Osteocyte (in vitro differentiated cells): Measurements from ENCODE around the gene CAPNS1. TPM values are rescaled to one million over a fixed set of nuclear protein-coding genes. Genes with fewer than 3 reads are reported as not detected.
"Not testable (repeated sequence)": the region's sequence is repeated elsewhere in the genome, so short reads cannot be mapped to it uniquely, and the experiment has no call there.

Experiments
- DNase-seq: peaks from one replicate; pipeline ENCODE4 v3.0.0; 2021; ENCODE audit warnings: mixed read lengths; ENCODE audit not compliant: unreplicated experiment; ENCODE audit errors: extremely low spot score
- H3K27ac Mint-ChIP-seq: one replicate; pipeline ENCODE4 v1.8.0; 2021; ENCODE audit warnings: mild to moderate bottlenecking, mixed read lengths; ENCODE audit not compliant: unreplicated experiment
- H3K27me3 Mint-ChIP-seq: one replicate; pipeline ENCODE4 v1.8.0; 2021; ENCODE audit warnings: mixed read lengths; ENCODE audit not compliant: unreplicated experiment
- H3K36me3 Mint-ChIP-seq: one replicate; pipeline ENCODE4 v1.8.0; 2021; ENCODE audit warnings: mixed read lengths; ENCODE audit not compliant: unreplicated experiment
- H3K4me1 Mint-ChIP-seq: one replicate; pipeline ENCODE4 v1.8.0; 2021; ENCODE audit warnings: mixed read lengths; ENCODE audit not compliant: unreplicated experiment
- H3K4me3 Mint-ChIP-seq: one replicate; pipeline ENCODE4 v1.8.0; 2021; ENCODE audit warnings: mild to moderate bottlenecking, moderate library complexity, mixed read lengths; ENCODE audit not compliant: unreplicated experiment
- H3K9me3 Mint-ChIP-seq: one replicate; pipeline ENCODE4 v1.8.0; 2021; ENCODE audit warnings: mixed read lengths; ENCODE audit not compliant: unreplicated experiment
- total RNA-seq: library from RNA; stranded (reverse); gene quantifications from 2 replicates; pipeline ENCODE4 v1.2.1, GENCODE V29; 2021
- TF ChIP-seq, protein P1 (sequence below): fragments of 200-600 bp; sonication (generic); IDR thresholded peaks from 2 replicates; pipeline ENCODE4 v1.5.0; 2021; ENCODE audit warnings: antibody characterized with exemption, mild to moderate bottlenecking, moderate library complexity

Gene CAPNS1
- total RNA-seq, 1 donor from 2014 or later = 789 TPM

DNA sequence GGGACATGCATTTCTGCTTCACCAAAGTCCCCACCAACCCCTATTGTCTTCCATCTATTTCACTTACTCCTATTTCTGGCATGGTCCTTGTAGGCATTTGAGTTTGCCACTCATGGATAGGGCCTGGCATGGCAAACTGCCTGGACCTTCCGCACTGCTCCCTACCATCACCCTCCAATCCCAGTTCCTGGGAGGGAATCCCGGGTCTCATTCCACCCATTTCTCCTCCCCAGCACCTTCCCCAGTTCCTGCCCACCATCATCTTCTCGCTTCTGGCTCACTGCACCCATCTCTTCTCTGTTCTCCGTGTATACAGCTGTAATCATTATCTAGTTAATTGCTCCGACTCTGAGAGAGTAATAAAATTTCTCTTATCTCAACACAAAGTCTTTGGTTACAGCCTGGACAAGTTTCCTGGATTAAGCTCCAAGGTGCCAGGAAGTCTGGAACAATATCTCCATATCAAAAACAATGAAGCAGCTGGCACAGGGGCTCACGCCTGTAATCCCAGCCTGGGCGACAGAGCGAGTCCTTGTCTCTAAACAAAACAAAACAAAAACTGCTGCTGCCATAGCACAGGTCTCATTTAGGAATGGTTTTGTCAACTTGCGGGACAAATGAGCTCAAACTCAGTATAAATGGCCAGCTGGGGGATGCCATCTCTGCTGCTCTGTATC is 29.4 kb downstream of the CAPNS1 start:
- H3K36me3 Mint-ChIP-seq = no peaks in the 10 kb centered on the region
- H3K4me3 Mint-ChIP-seq = no peak overlapping the region
- DNase-seq = no peak
- no peaks in the 10 kb centered on the region for H3K27me3 Mint-ChIP-seq
- TF ChIP-seq, protein P1, sequence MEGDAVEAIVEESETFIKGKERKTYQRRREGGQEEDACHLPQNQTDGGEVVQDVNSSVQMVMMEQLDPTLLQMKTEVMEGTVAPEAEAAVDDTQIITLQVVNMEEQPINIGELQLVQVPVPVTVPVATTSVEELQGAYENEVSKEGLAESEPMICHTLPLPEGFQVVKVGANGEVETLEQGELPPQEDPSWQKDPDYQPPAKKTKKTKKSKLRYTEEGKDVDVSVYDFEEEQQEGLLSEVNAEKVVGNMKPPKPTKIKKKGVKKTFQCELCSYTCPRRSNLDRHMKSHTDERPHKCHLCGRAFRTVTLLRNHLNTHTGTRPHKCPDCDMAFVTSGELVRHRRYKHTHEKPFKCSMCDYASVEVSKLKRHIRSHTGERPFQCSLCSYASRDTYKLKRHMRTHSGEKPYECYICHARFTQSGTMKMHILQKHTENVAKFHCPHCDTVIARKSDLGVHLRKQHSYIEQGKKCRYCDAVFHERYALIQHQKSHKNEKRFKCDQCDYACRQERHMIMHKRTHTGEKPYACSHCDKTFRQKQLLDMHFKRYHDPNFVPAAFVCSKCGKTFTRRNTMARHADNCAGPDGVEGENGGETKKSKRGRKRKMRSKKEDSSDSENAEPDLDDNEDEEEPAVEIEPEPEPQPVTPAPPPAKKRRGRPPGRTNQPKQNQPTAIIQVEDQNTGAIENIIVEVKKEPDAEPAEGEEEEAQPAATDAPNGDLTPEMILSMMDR = no peak
- H3K27ac Mint-ChIP-seq = no peak overlapping the region
- peaks cover 3% of the 10 kb centered on the region for H3K4me1 Mint-ChIP-seq
- no peaks in the 10 kb centered on the region for H3K9me3 Mint-ChIP-seq

DNA sequence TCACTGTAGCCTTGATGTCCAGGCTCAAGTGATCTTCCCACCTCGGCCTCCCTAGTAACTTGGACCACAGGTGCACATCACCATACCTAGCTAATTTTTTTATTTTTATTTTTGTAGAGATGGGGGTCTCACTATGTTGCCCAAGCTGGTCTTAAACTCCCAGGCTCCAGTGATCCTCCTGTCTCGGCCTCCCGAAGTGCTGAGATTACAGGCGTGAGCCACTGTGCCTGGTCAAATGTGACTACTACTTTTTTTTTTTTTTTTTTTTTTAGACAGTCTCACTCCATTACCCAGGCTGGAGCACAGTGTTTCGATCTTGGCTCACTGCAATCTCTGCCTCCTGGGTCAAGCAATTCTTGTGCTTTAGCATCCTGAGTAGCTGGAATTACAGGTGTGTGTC is 33.0 kb downstream of the CAPNS1 start:
- H3K4me1 Mint-ChIP-seq = peaks cover 3% of the 10 kb centered on the region
- no peaks in the 10 kb centered on the region for H3K36me3 Mint-ChIP-seq
- no peak overlapping the region for H3K27ac Mint-ChIP-seq
- no peak overlapping the region for H3K4me3 Mint-ChIP-seq
- TF ChIP-seq, protein P1 = no peak
- H3K9me3 Mint-ChIP-seq = no peaks in the 10 kb centered on the region
- no peak for DNase-seq
- H3K27me3 Mint-ChIP-seq = no peaks in the 10 kb centered on the region

DNA sequence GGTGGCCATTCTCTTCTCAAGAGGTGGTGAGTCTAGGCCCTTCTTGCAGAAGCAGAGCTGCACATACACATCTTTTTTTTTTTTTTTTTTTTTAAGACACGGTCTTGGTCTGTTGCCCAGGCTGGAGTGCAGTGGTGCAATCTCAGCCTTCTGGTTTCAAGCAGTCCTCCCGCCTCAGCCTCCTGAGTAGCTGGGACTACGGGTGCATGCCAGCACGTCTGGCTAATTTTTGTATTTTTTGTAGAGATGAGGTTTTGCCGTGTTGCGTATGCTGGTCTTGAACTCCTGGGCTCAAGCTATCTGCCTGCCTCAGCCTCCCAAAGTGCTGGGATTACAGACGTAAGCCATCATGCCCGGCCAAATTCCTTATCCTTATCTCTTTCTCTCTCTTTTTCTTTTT is 34.0 kb downstream of the CAPNS1 start:
- not testable (repeated sequence) for H3K36me3 Mint-ChIP-seq, H3K4me3 Mint-ChIP-seq, H3K9me3 Mint-ChIP-seq, H3K4me1 Mint-ChIP-seq, H3K27me3 Mint-ChIP-seq, DNase-seq, H3K27ac Mint-ChIP-seq

DNA sequence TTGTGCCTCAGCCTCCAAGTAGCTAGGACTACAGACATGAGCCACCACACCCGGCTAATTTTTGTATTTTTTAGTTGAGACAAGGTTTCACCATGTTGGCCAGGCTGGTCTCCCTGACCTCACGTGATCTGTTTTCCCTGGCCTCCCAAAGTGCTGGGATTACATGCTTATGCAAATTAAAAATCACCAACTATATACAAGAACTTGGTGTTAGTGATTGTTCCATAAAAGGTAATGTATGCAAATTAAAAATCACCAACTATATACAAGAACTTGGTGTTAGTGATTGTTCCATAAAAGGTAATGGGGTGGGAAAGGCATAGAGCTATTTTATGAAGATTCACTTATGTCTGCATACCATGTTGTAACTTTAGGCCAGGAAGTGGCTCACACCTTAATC is 39.2 kb downstream of the CAPNS1 start:
- not testable (repeated sequence) for H3K27me3 Mint-ChIP-seq, H3K4me3 Mint-ChIP-seq, H3K9me3 Mint-ChIP-seq, H3K4me1 Mint-ChIP-seq, DNase-seq, H3K27ac Mint-ChIP-seq, H3K36me3 Mint-ChIP-seq

DNA sequence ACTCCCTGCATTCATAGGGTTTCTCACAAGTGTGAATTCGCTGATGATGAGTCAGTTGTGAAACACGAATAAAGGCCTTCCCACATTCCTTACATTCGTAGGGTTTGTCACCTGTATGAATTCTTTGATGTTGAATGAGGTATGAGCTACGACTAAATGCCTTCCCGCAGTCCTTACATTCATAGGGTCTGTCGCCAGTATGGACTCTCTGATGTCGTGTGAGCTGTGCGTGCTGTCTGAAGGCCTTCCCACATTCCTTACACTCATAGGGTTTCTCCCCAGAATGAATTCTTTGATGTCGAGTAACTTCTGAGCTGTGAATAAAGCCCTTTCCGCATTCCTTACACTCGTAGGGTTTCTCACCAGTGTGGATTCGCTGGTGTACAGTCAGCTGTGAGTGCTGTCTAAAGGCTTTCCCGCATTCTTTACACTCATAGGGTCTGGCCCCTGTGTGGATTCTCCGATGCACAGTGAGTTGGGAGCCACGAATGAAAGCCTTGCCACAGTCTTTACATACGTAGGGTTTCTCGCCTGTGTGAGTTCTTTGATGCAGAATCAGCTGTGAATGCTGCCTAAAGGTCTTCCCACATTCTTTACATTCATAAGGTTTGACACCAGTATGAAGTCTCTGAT is 42.9 kb downstream of the CAPNS1 start:
- Mint-ChIP-seq H3K27me3 (no peaks in the 10 kb centered on the region), H3K9me3 (no peaks in the 10 kb centered on the region), H3K36me3 (peaks cover 7% of the 10 kb centered on the region), H3K4me3 (no peak overlapping the region), H3K4me1 (no peaks in the 10 kb centered on the region), H3K27ac (no peak overlapping the region)
- TF ChIP-seq, protein P1 = no peak
- DNase-seq = no peak

DNA sequence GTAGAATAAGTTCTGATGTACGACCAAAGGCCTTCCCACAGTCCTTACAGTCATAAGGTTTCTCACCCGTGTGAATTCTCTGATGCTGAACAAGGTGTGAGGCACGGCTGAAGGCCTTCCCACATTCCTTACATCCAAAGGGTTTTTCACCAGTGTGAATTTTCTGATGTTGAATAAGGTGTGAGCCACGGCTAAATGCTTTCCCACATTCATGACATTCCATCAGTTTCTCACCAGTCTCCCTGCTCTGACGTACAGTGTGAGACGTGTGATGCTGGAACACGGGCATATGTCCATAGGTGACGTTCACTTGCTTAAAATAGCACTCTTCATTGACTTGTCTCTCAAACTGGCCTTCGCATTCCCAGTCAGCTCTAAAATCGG is 43.4 kb downstream of the CAPNS1 start:
- H3K9me3 Mint-ChIP-seq = no peaks in the 10 kb centered on the region
- no peak for DNase-seq
- no peaks in the 10 kb centered on the region for H3K27me3 Mint-ChIP-seq
- H3K36me3 Mint-ChIP-seq = peaks cover 7% of the 10 kb centered on the region
- H3K4me1 Mint-ChIP-seq = no peaks in the 10 kb centered on the region
- TF ChIP-seq, protein P1 = no peak
- H3K4me3 Mint-ChIP-seq = no peak overlapping the region
- no peak overlapping the region for H3K27ac Mint-ChIP-seq

DNA sequence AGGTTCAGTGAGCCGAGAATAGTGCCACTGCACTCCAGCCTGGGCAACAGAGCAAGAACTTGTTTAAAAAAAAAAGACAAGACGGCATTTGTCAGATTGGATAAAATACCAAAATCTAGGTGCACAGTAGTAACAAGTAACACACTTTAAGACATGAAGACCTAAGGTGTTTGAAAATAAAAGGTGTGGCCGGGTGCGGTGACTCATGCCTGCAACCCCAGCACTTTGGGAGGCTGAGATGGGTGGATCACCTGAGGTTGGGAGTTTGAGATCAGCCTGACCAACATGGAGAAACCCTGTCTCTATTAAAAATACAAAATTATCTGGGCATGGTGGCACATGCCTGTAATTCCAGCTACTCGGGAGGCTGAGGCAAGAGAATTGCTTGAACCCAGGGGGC is 46.9 kb downstream of the CAPNS1 start:
- H3K27me3 Mint-ChIP-seq, H3K9me3 Mint-ChIP-seq, H3K4me3 Mint-ChIP-seq, DNase-seq, H3K4me1 Mint-ChIP-seq, H3K36me3 Mint-ChIP-seq, H3K27ac Mint-ChIP-seq: not testable (repeated sequence)
